Activated naive CD8-positive, alpha-beta T cell treated with anti-CD3 and anti-CD28 coated beads, Interleukin-2, amount 10 ng/mL, durations not matched to agents 7 days and 5 days (primary cell): ENCODE data around the gene KCNJ4. TPM values are rescaled to one million over a fixed set of nuclear protein-coding genes. Genes with fewer than 3 reads are reported as not detected.

Source experiments
- ATAC-seq: fragments of 150-1000 bp; cut with Tn5 transposase; one replicate; pipeline ENCODE4 v1.10.0; 2021; ENCODE audit warnings: low read depth, moderate library complexity
- POLR2A ChIA-PET: fragments of 350-600 bp; sonication (Branson Sonifier 250); formaldehyde crosslinking; loops from one replicate; lab custom pipeline; 2021; ENCODE audit warnings: antibody characterized with exemption; lab: Charles Lee
- DNase-seq: peaks from one replicate; pipeline ENCODE4 v3.0.0; 2021
- H3K27ac Mint-ChIP-seq: one replicate; pipeline ENCODE4 v1.8.0; 2022; ENCODE audit warnings: mild to moderate bottlenecking, mixed read lengths
- H3K27me3 Mint-ChIP-seq: one replicate; pipeline ENCODE4 v1.8.0; 2022; ENCODE audit warnings: mild to moderate bottlenecking, moderate library complexity, mixed read lengths
- H3K36me3 Mint-ChIP-seq: one replicate; pipeline ENCODE4 v1.8.0; 2021; ENCODE audit warnings: mild to moderate bottlenecking, mixed read lengths
- H3K4me1 Mint-ChIP-seq: one replicate; pipeline ENCODE4 v1.8.0; 2021; ENCODE audit warnings: mixed read lengths
- H3K4me3 Mint-ChIP-seq: one replicate; pipeline ENCODE4 v1.8.0; 2022; ENCODE audit warnings: mild to moderate bottlenecking, moderate library complexity, mixed read lengths
- H3K9me3 Mint-ChIP-seq: one replicate; pipeline ENCODE4 v1.8.0; 2021; ENCODE audit warnings: mixed read lengths
- total RNA-seq, 2 experiments: library from RNA; stranded (reverse); gene quantifications; one replicate each; pipeline ENCODE4 v1.2.3, GENCODE V29; 2021

Gene KCNJ4
- total RNA-seq, 2 experiments from 2014 or later: not detected

DNA sequence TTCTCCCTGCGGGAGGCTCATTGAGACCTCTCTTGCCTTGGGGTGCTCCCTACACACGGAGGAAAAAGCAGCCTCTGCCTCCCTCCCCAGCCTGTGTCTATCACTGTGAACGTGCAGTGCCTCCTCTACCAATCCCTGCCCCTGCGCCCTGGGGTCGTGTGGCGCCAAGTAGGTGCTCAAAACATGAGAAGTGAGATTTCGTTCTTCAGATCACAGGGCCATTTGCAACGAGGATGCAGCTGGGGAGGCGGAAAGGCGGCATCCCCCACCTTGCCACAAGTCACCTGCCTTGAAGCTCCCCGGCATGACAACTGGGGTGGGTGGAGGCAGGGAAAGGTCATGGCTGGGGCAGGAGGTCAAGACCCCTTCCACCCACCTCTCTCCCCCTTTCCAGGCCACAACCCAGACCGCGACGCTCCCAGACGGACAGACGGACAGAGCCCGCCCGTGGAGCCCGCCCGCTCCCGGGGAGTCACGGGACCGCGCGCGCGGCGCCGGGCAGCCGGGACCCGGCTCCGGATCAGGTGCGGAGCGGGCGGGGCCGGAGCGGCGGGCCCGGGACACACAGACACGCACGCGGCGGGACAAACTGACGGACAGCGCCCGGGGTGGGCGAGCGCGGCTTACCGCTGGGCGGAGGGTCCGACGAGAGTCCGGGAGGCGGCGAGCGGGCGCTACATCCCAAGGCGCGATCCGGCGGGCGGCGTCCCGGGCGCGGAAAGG, 485 bp downstream of the KCNJ4 start:
- POLR2A ChIA-PET: interaction anchor here (0.7 kb wide), 1 partner anchor 117 kb away, joined by 3 read pairs; no protein-coding TSS in a partner anchor
- peak overlapping the region; percentile 75 for H3K4me3 Mint-ChIP-seq
- H3K9me3 Mint-ChIP-seq: no peaks in the 10 kb centered on the region
- peak; percentile 37 for ATAC-seq
- H3K27me3 Mint-ChIP-seq: peaks cover 74% of the 10 kb centered on the region
- H3K36me3 Mint-ChIP-seq: peaks cover 3% of the 10 kb centered on the region
- H3K4me1 Mint-ChIP-seq: peaks cover 4% of the 10 kb centered on the region
- DNase-seq: peak; percentile 51
- no peak overlapping the region for H3K27ac Mint-ChIP-seq

- Mint-ChIP-seq H3K36me3 (peaks cover 3% of the 10 kb centered on the region), H3K27me3 (peaks cover 69% of the 10 kb centered on the region), H3K4me3 (no peak overlapping the region), H3K4me1 (peaks cover 4% of the 10 kb centered on the region), H3K9me3 (no peaks in the 10 kb centered on the region), H3K27ac (no peak overlapping the region)
- DNase-seq (no peak), ATAC-seq (no peak)
- POLR2A ChIA-PET: interaction anchor here (0.7 kb wide), 1 partner anchor 118 kb away, joined by 3 read pairs; no protein-coding TSS in a partner anchor
Observed at GRCh38 chr22:38453996-38454352, 1.0 kb downstream of the KCNJ4 start.

DNA sequence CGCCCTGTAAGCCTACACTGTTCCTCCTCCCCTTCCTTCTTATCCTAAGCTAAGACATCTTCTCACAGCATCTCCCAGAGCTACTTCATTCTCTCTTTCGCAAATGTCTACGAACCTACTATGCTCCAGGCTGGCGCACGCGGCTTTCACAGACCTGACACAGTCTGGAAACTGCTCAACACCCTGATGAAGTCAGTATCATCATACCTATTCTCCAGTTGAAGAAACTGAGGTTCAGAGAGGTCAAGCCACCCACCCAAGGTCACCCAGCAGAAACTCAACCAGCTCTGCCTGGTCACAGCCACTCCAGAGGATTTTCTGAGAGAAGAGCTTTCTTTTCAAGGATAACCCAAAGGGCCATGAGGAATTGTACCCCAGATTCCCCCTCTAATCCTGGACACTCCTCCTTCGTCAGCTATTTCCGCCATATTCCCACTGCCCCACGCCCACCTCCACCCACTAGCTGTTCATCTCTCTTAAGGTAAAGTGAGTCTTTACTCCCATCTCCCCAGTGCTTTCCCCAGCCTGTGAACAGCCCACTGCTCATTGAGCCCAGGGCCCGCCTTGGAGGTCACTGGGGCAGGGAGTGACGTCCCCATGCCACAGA, 1.8 kb downstream of the KCNJ4 start:
- POLR2A ChIA-PET: interaction anchor here (0.6 kb wide), 1 partner anchor 44 kb away, joined by 4 read pairs; no protein-coding TSS in a partner anchor
- ATAC-seq: no peak
- Mint-ChIP-seq H3K4me3 (no peak overlapping the region), H3K27ac (no peak overlapping the region), H3K36me3 (peaks cover 3% of the 10 kb centered on the region), H3K9me3 (no peaks in the 10 kb centered on the region), H3K27me3 (peaks cover 60% of the 10 kb centered on the region), H3K4me1 (peaks cover 4% of the 10 kb centered on the region)
- DNase-seq: no peak

DNA sequence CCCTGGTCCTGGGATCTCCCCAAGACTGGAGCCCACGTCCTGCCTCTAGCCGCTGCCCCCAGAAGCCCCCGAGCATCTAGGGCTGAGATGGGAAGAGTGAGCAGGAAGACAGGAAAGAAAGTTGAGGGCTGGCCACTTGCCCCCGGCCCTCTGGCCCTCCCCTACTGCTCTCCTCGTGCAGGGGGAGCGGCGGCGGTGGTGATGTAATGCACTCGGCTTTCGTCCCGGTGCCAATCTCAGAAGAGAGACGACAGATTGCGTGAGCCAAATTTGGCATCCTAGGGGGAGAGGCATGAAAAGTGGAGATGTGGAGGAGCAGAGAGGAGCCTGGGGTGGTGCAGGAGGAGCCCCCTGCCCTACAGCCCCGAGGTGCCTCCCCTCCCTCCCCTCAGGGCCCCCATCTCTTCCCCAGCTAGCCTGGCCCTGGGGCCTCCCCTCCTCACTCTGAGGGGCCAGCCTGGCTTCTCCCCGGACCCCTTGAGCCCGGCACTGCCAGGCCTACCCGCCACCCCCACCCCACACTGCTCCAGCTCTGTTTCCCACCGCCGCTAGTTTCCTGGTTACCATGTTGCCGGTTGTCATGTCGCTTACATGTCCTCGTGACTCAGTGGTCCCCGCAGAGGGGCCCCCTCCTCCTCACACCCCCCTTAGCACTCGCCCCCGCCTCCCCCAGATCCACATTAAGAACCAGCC, 2.5 kb downstream of the KCNJ4 start:
- Mint-ChIP-seq H3K4me3 (no peak overlapping the region), H3K27ac (no peak overlapping the region), H3K36me3 (peaks cover 3% of the 10 kb centered on the region), H3K9me3 (no peaks in the 10 kb centered on the region), H3K27me3 (peaks cover 55% of the 10 kb centered on the region), H3K4me1 (peaks cover 4% of the 10 kb centered on the region)
- no peak for ATAC-seq
- DNase-seq: peak; percentile 24
- POLR2A ChIA-PET: interaction anchor here (0.6 kb wide), 1 partner anchor 44 kb away, joined by 4 read pairs; no protein-coding TSS in a partner anchor

- Mint-ChIP-seq H3K27ac (no peak overlapping the region), H3K9me3 (no peaks in the 10 kb centered on the region), H3K4me1 (peaks cover 4% of the 10 kb centered on the region), H3K4me3 (no peak overlapping the region), H3K36me3 (peaks cover 3% of the 10 kb centered on the region), H3K27me3 (peaks cover 49% of the 10 kb centered on the region)
- DNase-seq (no peak), ATAC-seq (no peak)
- POLR2A ChIA-PET: interaction anchor here (0.5 kb wide), 1 partner anchor 126 kb away, joined by 3 read pairs; no protein-coding TSS in a partner anchor
Observed at GRCh38 chr22:38451864-38452263, 3.1 kb downstream of the KCNJ4 start.

DNA sequence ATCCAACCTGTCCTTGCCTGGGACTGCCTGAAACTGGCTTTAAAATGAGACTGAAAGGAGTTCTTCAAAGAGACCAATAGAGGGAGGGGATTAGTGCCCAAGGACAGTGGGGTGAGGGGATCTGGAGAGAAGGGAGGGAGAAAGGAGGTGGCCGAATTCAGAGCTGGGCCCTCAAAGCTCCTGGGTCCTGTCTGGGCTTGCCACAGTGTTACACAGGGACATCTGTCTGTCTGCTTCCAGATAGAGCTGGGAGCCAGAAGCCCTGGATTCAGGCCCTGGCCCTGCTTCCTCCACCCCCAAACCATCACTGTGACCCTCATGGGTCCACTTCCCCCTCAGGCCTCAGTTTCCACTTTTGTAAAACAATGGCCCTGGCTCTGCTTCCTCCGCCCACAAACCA, 3.6 kb downstream of the KCNJ4 start:
- no peak for DNase-seq
- H3K4me3 Mint-ChIP-seq: no peak overlapping the region
- peaks cover 4% of the 10 kb centered on the region for H3K4me1 Mint-ChIP-seq
- no peak for ATAC-seq
- no peaks in the 10 kb centered on the region for H3K9me3 Mint-ChIP-seq
- peaks cover 3% of the 10 kb centered on the region for H3K36me3 Mint-ChIP-seq
- POLR2A ChIA-PET: interaction anchor here (0.5 kb wide), 1 partner anchor 125 kb away, joined by 3 read pairs; no protein-coding TSS in a partner anchor
- H3K27ac Mint-ChIP-seq: no peak overlapping the region
- peaks cover 44% of the 10 kb centered on the region for H3K27me3 Mint-ChIP-seq

DNA sequence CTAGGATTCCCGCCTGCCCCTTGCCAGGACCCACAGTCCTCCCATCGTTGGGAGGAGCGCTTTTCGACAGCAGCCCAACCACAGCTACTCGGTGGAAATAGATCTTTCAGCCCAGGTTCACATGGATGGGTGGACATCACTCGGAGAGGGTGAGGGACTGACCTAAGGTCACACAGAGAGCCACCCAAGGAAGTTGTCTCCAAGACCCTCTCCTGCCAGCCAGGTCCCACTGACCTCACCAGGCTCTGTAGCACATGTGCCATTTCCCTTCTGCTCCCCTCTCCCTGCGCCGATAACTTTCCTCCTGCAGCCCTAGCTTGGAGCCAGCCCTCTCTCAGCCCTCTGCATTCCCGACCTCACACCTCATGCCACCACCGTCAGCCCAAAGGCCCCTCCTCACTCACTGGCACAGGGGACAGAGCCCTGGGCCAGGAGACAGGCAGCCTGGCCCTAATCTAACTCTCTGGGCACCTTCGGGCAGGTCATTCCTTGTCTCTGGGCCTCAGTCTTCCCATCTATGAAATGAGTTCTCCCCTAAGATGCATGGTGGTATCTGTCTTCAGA, 4.7 kb downstream of the KCNJ4 start:
- no peak overlapping the region for H3K4me3 Mint-ChIP-seq
- ATAC-seq: no peak
- peaks cover 3% of the 10 kb centered on the region for H3K36me3 Mint-ChIP-seq
- H3K27ac Mint-ChIP-seq: no peak overlapping the region
- DNase-seq: peak; percentile 29
- H3K9me3 Mint-ChIP-seq: no peaks in the 10 kb centered on the region
- POLR2A ChIA-PET: no interaction called here
- H3K4me1 Mint-ChIP-seq: peaks cover 4% of the 10 kb centered on the region
- peaks cover 39% of the 10 kb centered on the region for H3K27me3 Mint-ChIP-seq

DNA sequence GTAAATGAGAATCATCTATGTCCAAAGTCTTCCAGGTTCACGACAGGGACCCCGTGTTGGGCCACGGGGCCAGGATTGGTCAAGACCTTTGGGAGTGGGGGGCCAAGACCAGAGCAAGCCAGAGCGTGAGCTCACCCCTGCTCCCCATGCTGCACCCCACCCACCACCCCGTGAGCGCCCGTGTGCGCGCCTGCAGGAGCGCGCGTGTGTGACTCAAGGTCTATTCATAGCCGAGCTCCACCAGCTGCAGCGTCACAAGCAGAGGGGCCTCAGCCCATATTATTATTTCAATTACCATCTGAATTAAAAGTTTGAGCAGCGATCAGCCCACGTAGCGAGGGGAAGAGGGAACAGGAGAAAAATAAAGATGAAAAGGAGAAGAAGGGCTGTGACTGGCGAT, 5.2 kb downstream of the KCNJ4 start:
- no peak overlapping the region for H3K27ac Mint-ChIP-seq
- DNase-seq: no peak
- H3K4me1 Mint-ChIP-seq: peaks cover 4% of the 10 kb centered on the region
- H3K4me3 Mint-ChIP-seq: no peak overlapping the region
- POLR2A ChIA-PET: no interaction called here
- H3K36me3 Mint-ChIP-seq: peaks cover 3% of the 10 kb centered on the region
- H3K27me3 Mint-ChIP-seq: peaks cover 39% of the 10 kb centered on the region
- H3K9me3 Mint-ChIP-seq: no peaks in the 10 kb centered on the region
- no peak for ATAC-seq

DNA sequence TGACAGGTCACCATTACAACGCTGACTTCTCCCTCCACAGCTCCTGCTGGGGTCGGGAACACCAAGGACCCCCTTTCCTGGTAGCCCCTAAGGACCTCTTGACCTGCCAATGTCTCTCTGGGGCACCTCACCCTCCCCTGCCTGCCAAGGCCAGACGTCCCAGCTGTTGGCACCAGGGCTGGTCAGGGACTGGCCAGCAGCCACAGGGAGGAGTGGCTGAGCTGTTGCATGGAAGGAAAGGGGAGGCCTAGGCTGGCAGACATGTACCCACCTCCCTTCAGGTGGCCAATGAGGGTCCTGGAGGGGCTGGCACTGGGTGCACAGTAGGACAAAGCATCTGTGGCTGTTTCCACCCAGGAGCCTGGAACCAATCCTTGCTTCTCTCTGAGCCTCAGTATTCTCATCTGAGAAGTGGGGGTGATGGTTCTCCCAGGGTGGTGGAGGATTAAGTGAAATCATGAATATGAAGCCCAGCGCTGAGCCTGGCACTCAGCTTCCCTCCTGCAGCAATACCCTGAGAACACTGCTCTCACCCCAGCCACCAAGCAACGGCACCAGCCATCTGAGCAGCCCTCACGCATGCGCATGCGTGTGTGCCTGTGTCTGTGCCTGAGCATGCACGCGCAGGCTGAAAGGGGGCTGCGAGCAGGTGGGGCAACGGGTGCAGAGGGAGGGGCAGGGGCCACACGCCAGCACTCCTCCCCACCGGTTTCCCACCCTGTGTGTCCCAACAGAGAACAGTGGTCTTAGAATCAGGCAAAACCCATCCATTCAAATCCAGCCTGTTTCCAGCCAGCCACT, 5.9 kb downstream of the KCNJ4 start:
- Mint-ChIP-seq H3K27ac (no peak overlapping the region), H3K27me3 (peaks cover 35% of the 10 kb centered on the region), H3K9me3 (no peaks in the 10 kb centered on the region), H3K4me1 (no peaks in the 10 kb centered on the region), H3K36me3 (no peaks in the 10 kb centered on the region), H3K4me3 (no peak overlapping the region)
- POLR2A ChIA-PET: no interaction called here
- ATAC-seq (no peak), DNase-seq (no peak)

DNA sequence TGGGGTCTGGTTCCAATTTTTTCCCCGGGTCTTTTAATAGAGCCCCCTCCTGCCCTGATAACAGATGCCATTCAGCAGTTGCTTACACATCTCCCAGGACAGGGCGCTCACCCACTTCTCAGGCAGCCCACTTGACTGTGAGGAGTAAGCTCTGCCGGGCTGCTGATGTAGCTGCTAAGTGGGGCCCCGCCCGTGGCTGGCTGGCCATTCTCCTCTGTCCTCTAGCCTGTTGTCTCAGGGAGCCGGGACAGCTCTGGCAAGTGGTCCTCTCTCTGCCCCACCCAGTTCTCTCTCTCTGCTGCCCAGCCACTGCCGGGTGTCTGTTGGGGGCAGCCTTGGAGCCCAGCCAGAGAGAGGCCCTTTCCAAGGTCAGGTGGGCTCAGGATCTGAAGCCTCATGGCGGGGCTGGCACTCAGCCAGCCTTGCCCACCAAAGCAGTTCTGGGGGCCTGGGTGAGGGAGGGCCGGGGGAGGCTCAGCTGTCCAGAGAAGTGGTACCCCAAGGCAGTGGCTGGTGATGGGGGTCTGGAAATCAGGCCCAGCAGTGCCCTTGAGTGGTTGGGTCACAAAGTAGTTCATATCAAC, 8.9 kb downstream of the KCNJ4 start:
- H3K27me3 Mint-ChIP-seq: peaks cover 11% of the 10 kb centered on the region
- no peaks in the 10 kb centered on the region for H3K36me3 Mint-ChIP-seq
- no peaks in the 10 kb centered on the region for H3K9me3 Mint-ChIP-seq
- H3K4me3 Mint-ChIP-seq: no peak overlapping the region
- no peaks in the 10 kb centered on the region for H3K4me1 Mint-ChIP-seq
- no peak for DNase-seq
- H3K27ac Mint-ChIP-seq: no peak overlapping the region
- POLR2A ChIA-PET: no interaction called here
- ATAC-seq: no peak

DNA sequence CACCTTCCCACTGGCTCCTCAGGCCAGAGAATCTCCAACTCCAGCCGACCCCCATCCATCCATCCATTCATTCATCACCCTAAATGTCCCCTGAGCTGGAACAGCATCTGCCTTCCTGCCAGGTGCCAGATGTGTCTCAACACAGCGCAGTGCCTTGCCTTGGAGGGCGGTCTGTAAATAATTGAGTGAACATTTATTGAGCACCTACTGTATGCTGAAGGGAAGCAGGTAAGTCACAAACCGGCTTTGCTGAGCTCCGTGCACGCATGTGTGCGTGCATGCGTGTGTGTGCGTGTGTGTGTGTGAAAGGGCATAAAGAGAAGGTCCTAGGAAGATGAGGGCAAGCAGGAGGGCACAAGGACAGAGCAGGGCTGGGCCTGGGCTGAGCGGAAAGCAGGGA, 10.2 kb downstream of the KCNJ4 start:
- no peak overlapping the region for H3K27ac Mint-ChIP-seq
- POLR2A ChIA-PET: interaction anchor here (0.6 kb wide), 1 partner anchor 210 kb away, joined by 3 read pairs; no protein-coding TSS in a partner anchor
- H3K4me1 Mint-ChIP-seq: no peaks in the 10 kb centered on the region
- no peaks in the 10 kb centered on the region for H3K9me3 Mint-ChIP-seq
- ATAC-seq (no peak), DNase-seq (no peak)
- H3K4me3 Mint-ChIP-seq: no peak overlapping the region
- no peaks in the 10 kb centered on the region for H3K36me3 Mint-ChIP-seq
- peaks cover 2% of the 10 kb centered on the region for H3K27me3 Mint-ChIP-seq
